ENCODE measurements around the gene DLGAP1.

DLGAP1 gene

DNA sequence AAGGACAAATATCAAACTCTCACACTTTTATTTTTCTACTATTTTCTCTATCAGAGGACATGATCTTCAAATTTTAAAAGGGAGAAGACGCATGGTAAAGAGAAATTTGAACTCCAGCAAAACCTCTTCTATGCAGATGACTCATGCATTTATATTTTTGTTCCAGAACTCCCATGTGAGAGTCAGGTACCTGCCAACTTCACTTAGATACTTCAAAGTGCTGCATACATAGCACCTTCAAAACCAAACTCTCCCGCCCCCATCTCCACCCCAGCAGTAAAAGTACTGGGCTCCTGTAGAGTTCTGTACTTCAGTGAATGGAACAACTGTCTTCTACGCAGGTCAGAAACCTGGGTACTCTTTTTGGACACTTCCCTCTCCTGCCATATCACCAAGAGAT lies 606.8 kb downstream of the DLGAP1 start:
- Histone ChIP-seq H3K4me1 (ENCODE audit: insufficient read depth, low read length, severe bottlenecking) (no peaks in the 10 kb centered on the region), H3K4me2 (ENCODE audit: low read length) (no peak overlapping the region), H3K4me3 (ENCODE audit: low read depth, low read length, poor library complexity, severe bottlenecking) (no peak overlapping the region), H3K9ac (ENCODE audit: low read length) (no peak overlapping the region), H4K20me1 (ENCODE audit: insufficient read depth, low read length) (no peaks in the 10 kb centered on the region), H3K27me3 (ENCODE audit: insufficient read depth, low read length) (no peaks in the 10 kb centered on the region), H2AFZ (ENCODE audit: low read length) (no peak overlapping the region), H3K79me2 (ENCODE audit: insufficient read depth, low read length) (no peaks in the 10 kb centered on the region), H3K36me3 (ENCODE audit: insufficient read depth, low read length) (no peaks in the 10 kb centered on the region; the same call in 1 of the 2 replicates), H3K9me2 (ENCODE audit: low read depth, low read length) (no peaks in the 10 kb centered on the region), H3K27ac (ENCODE audit: low read depth, low read length, poor library complexity, severe bottlenecking) (no peak overlapping the region), H3K9me3 (ENCODE audit: low read length) (no peaks in the 10 kb centered on the region), H3F3A (ENCODE audit: insufficient read depth, low read length) (no peaks in the 10 kb centered on the region)
- TF ChIP-seq EZH2 (IDR thresholded peaks at IDR 0.05; ENCODE audit: borderline replicate concordance, low read length), result no peak
- TF ChIP-seq, protein P1, sequence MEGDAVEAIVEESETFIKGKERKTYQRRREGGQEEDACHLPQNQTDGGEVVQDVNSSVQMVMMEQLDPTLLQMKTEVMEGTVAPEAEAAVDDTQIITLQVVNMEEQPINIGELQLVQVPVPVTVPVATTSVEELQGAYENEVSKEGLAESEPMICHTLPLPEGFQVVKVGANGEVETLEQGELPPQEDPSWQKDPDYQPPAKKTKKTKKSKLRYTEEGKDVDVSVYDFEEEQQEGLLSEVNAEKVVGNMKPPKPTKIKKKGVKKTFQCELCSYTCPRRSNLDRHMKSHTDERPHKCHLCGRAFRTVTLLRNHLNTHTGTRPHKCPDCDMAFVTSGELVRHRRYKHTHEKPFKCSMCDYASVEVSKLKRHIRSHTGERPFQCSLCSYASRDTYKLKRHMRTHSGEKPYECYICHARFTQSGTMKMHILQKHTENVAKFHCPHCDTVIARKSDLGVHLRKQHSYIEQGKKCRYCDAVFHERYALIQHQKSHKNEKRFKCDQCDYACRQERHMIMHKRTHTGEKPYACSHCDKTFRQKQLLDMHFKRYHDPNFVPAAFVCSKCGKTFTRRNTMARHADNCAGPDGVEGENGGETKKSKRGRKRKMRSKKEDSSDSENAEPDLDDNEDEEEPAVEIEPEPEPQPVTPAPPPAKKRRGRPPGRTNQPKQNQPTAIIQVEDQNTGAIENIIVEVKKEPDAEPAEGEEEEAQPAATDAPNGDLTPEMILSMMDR (IDR thresholded peaks at IDR 0.05; ENCODE audit: low read length), result no peak

DNA sequence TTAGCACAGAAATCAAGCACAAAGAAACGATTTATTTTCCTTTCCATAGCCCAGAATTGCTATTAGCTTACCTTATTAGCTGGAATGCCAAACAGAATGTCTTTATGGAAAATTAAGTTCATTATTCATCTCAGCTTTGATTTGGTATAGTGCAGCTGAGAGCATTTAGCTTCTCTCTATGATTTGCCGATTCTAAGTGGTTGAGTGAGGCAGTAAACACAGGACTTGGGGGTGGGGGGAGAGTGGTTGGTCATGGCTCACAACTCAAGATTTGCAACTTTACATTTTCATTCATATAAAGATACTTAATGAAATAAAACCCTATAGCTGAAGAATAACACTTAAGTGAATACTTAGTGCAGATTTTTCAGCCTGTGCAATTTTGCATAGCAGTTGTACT lies 609.9 kb downstream of the DLGAP1 start:
- no peak overlapping the region for H3K4me3 ChIP-seq (ENCODE audit: low read depth, low read length, poor library complexity, severe bottlenecking)
- no peaks in the 10 kb centered on the region for H3F3A ChIP-seq (ENCODE audit: insufficient read depth, low read length)
- TF ChIP-seq EZH2 (IDR thresholded peaks at IDR 0.05; ENCODE audit: borderline replicate concordance, low read length), result no peak
- TF ChIP-seq, protein P1 (IDR thresholded peaks at IDR 0.05; ENCODE audit: low read length), result no peak
- no peak overlapping the region for H3K9ac ChIP-seq (ENCODE audit: low read length)
- H3K4me2 ChIP-seq (ENCODE audit: low read length), result no peak overlapping the region
- H3K9me3 ChIP-seq (ENCODE audit: low read length), result no peaks in the 10 kb centered on the region
- no peaks in the 10 kb centered on the region for H3K9me2 ChIP-seq (ENCODE audit: low read depth, low read length)
- H3K36me3 ChIP-seq (ENCODE audit: insufficient read depth, low read length), result no peaks in the 10 kb centered on the region
- no peaks in the 10 kb centered on the region for H3K27me3 ChIP-seq (ENCODE audit: insufficient read depth, low read length)
- H4K20me1 ChIP-seq (ENCODE audit: insufficient read depth, low read length), result no peaks in the 10 kb centered on the region
- no peaks in the 10 kb centered on the region for H3K79me2 ChIP-seq (ENCODE audit: insufficient read depth, low read length)
- H3K4me1 ChIP-seq (ENCODE audit: insufficient read depth, low read length, severe bottlenecking), result peaks cover 7% of the 10 kb centered on the region
- H2AFZ ChIP-seq (ENCODE audit: low read length), result no peak overlapping the region
- H3K27ac ChIP-seq (ENCODE audit: low read depth, low read length, poor library complexity, severe bottlenecking), result no peak overlapping the region

DNA sequence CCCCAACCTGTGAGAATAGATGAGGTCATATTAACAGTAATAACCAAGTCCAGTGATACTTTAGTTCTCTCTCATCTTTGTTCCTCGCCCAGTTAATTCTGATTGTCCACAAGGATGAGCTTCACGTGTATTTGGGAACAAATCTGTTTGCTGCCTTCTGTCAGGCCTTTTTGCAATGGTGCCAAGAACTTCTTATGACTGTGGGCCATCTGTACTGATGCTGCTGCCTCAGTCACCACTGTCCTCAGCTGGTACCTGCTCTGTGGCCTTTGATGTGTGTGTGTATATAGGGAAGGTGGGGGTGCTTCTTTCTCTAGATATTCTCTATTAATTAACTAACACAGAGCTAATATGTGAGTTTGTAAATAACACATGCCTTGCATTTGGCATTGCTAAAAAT lies 612.3 kb downstream of the DLGAP1 start:
- Histone ChIP-seq H3K27ac (ENCODE audit: low read depth, low read length, poor library complexity, severe bottlenecking) (no peak overlapping the region), H3K36me3 (ENCODE audit: insufficient read depth, low read length) (no peaks in the 10 kb centered on the region), H2AFZ (ENCODE audit: low read length) (no peak overlapping the region), H3K9me2 (ENCODE audit: low read depth, low read length) (no peaks in the 10 kb centered on the region), H3K27me3 (ENCODE audit: insufficient read depth, low read length) (no peaks in the 10 kb centered on the region), H4K20me1 (ENCODE audit: insufficient read depth, low read length) (no peaks in the 10 kb centered on the region), H3K9ac (ENCODE audit: low read length) (no peak overlapping the region), H3K4me1 (ENCODE audit: insufficient read depth, low read length, severe bottlenecking) (peaks cover 7% of the 10 kb centered on the region), H3F3A (ENCODE audit: insufficient read depth, low read length) (no peaks in the 10 kb centered on the region), H3K4me3 (ENCODE audit: low read depth, low read length, poor library complexity, severe bottlenecking) (no peak overlapping the region), H3K9me3 (ENCODE audit: low read length) (no peaks in the 10 kb centered on the region), H3K79me2 (ENCODE audit: insufficient read depth, low read length) (no peaks in the 10 kb centered on the region), H3K4me2 (ENCODE audit: low read length) (no peak overlapping the region)
- TF ChIP-seq, protein P1 (IDR thresholded peaks at IDR 0.05; ENCODE audit: low read length), result no peak
- TF ChIP-seq EZH2 (IDR thresholded peaks at IDR 0.05; ENCODE audit: borderline replicate concordance, low read length), result no peak

Measured in OCI-LY1 (cell line).